WTC11 (cell line): ENCODE data around the gene FBXO2. TPM values are rescaled to one million over a fixed set of nuclear protein-coding genes. Genes with fewer than 3 reads are reported as not detected.

Source experiments
- ATAC-seq: fragments of 200-7000 bp; cut with Tn5 transposase; 2 replicates; pipeline ENCODE4 v1.10.0; 2021; ENCODE audit warnings: mild to moderate bottlenecking, moderate library complexity
- CTCF ChIA-PET: fragments of 300-600 bp; sonication (Branson Sonifier 250); formaldehyde crosslinking; loops from one replicate; lab custom pipeline; 2021; ENCODE audit warnings: antibody characterized with exemption; lab: Charles Lee
- POLR2A ChIA-PET: fragments of 350-600 bp; sonication (Branson Sonifier 250); formaldehyde crosslinking; loops from one replicate; lab custom pipeline; 2021; ENCODE audit warnings: antibody characterized with exemption; lab: Charles Lee
- DNase-seq: peaks from one replicate; pipeline ENCODE4 v3.0.0; 2021; ENCODE audit warnings: low spot score
- H3K27ac Mint-ChIP-seq: 2 replicates; pipeline ENCODE4 v1.8.0; 2021; ENCODE audit warnings: mixed read lengths
- H3K27me3 Mint-ChIP-seq: 2 replicates; pipeline ENCODE4 v1.8.0; 2021; ENCODE audit warnings: low read depth, mild to moderate bottlenecking, moderate library complexity, mixed read lengths
- H3K36me3 Mint-ChIP-seq: 2 replicates; pipeline ENCODE4 v1.8.0; 2021; ENCODE audit warnings: mixed read lengths
- H3K4me1 Mint-ChIP-seq: 2 replicates; pipeline ENCODE4 v1.8.0; 2022; ENCODE audit warnings: mixed read lengths
- H3K4me3 Mint-ChIP-seq: 2 replicates; pipeline ENCODE4 v1.8.0; 2021; ENCODE audit warnings: mild to moderate bottlenecking, moderate library complexity, mixed read lengths
- H3K9me3 Mint-ChIP-seq: 2 replicates; pipeline ENCODE4 v1.8.0; 2021; ENCODE audit warnings: mixed read lengths
- ATF3 ChIP-seq: sonication (generic); formaldehyde crosslinking; conservative IDR thresholded peaks from 2 replicates; pipeline ENCODE4 v1.8.1; 2022; ENCODE audit warnings: mild to moderate bottlenecking, missing genetic modification reagents
- CREM ChIP-seq: sonication (generic); formaldehyde crosslinking; IDR thresholded peaks from 2 replicates; pipeline ENCODE4 v1.8.1; 2022; ENCODE audit warnings: mild to moderate bottlenecking, missing genetic modification reagents, moderate library complexity
- CTCF ChIP-seq: fragments of 200-600 bp; IDR thresholded peaks from 2 replicates; pipeline ENCODE4 v1.8.0; 2022; ENCODE audit warnings: antibody characterized with exemption
- FOXP4 ChIP-seq: sonication (generic); formaldehyde crosslinking; IDR thresholded peaks from 2 replicates; pipeline ENCODE4 v1.8.0; 2022; ENCODE audit warnings: mild to moderate bottlenecking, missing genetic modification reagents
- HMGA2 ChIP-seq: fragments of 250-450 bp; sonication (Bioruptor Pico); IDR thresholded peaks from 2 replicates; pipeline ENCODE4 v1.4.0; 2021; ENCODE audit warnings: mild to moderate bottlenecking, moderate library complexity
- HMGXB4 ChIP-seq: sonication (generic); formaldehyde crosslinking; IDR thresholded peaks from 2 replicates; pipeline ENCODE4 v1.8.1; 2023; ENCODE audit warnings: mild to moderate bottlenecking, moderate library complexity, missing genetic modification reagents
- NFATC4 ChIP-seq: fragments of 250-450 bp; sonication (Bioruptor Pico); IDR thresholded peaks from 2 replicates; pipeline ENCODE4 v1.9.0; 2021; ENCODE audit warnings: mild to moderate bottlenecking
- TCF7 ChIP-seq: sonication (generic); formaldehyde crosslinking; IDR thresholded peaks from 2 replicates; pipeline ENCODE4 v1.8.0; 2022; ENCODE audit warnings: mild to moderate bottlenecking, low read depth, missing genetic modification reagents, moderate library complexity
- USF1 ChIP-seq: sonication (generic); formaldehyde crosslinking; IDR thresholded peaks from 2 replicates; pipeline ENCODE4 v1.8.0; 2022; ENCODE audit warnings: mild to moderate bottlenecking, missing genetic modification reagents
- ZBTB21 ChIP-seq: sonication (generic); formaldehyde crosslinking; IDR thresholded peaks from 2 replicates; pipeline ENCODE4 v1.8.1; 2023; ENCODE audit warnings: mild to moderate bottlenecking, missing genetic modification reagents, borderline replicate concordance
- ZNF121 ChIP-seq: sonication (generic); formaldehyde crosslinking; IDR thresholded peaks from 2 replicates; pipeline ENCODE4 v1.8.0; 2023; ENCODE audit warnings: missing genetic modification reagents
- ZNF232 ChIP-seq: sonication (generic); formaldehyde crosslinking; IDR thresholded peaks from 2 replicates; pipeline ENCODE4 v1.8.0; 2022; ENCODE audit warnings: mild to moderate bottlenecking, missing genetic modification reagents
- ZNF281 ChIP-seq: sonication (generic); formaldehyde crosslinking; IDR thresholded peaks from 2 replicates; pipeline ENCODE4 v1.8.0; 2023; ENCODE audit warnings: mild to moderate bottlenecking, missing genetic modification reagents
- ZNF416 ChIP-seq: fragments of 250-450 bp; sonication (Bioruptor Pico); IDR thresholded peaks from 2 replicates; pipeline ENCODE4 v1.9.0; 2021; ENCODE audit warnings: mild to moderate bottlenecking, inconsistent platforms
- total RNA-seq: library from RNA; stranded (reverse); gene quantifications from 3 replicates; pipeline ENCODE4 v1.2.3, GENCODE V29; 2021

The FBXO2 gene
- total RNA-seq, 1 experiment from 2014 or later, result 58.2 TPM

GRCh38 chr1:11645670-11646265 lies 8.5 kb downstream of the FBXO2 start:
- CTCF ChIA-PET, result interaction anchor here (0.5 to 4.9 kb wide), 67 partner anchors 8 to 608 kb away, joined by 3 to 40 read pairs (median 5); partner anchors contain the start of genes AGTRAP, DISP3, EXOSC10 and FBXO2
- TF ChIP-seq ZNF232 (CRISPR knock-in tag) (no peak), ZBTB21 (no peak), ATF3 (CRISPR knock-in tag) (no peak), CTCF (peak; percentile 84), ZNF416 (no peak), ZNF121 (CRISPR knock-in tag) (no peak), HMGA2 (no peak)
- Mint-ChIP-seq H3K4me3 (no peak overlapping the region), H3K9me3 (no peaks in the 10 kb centered on the region), H3K36me3 (no peaks in the 10 kb centered on the region), H3K27ac (no peak overlapping the region), H3K4me1 (peaks cover 13% of the 10 kb centered on the region), H3K27me3 (peaks cover 7% of the 10 kb centered on the region)
- peak; percentile 48 for ATAC-seq
- peak; percentile 89 for DNase-seq
- POLR2A ChIA-PET, result interaction anchor here (1.0 kb wide), 1 partner anchor 286 kb away, joined by 3 read pairs; no protein-coding TSS in a partner anchor

GRCh38 chr1:11645270-11645669 lies 9.0 kb downstream of the FBXO2 start:
- TF ChIP-seq ZNF232 (CRISPR knock-in tag) (no peak), USF1 (CRISPR knock-in tag) (no peak), ZNF281 (CRISPR knock-in tag) (no peak)
- TF ChIP-seq, all 79 proteins: peak for 0
- Mint-ChIP-seq H3K9me3 (no peaks in the 10 kb centered on the region), H3K27ac (no peak overlapping the region), H3K36me3 (no peaks in the 10 kb centered on the region), H3K27me3 (peaks cover 5% of the 10 kb centered on the region), H3K4me1 (peaks cover 11% of the 10 kb centered on the region), H3K4me3 (no peak overlapping the region)
- ATAC-seq (no peak), DNase-seq (no peak)
- ChIA-PET CTCF (interaction anchor here (0.6 to 4.9 kb wide), 53 partner anchors 9 to 608 kb away, joined by 3 to 40 read pairs (median 5); partner anchors contain the start of genes AGTRAP, DISP3, EXOSC10 and FBXO2), POLR2A (interaction anchor here (1.0 kb wide), 1 partner anchor 286 kb away, joined by 3 read pairs; no protein-coding TSS in a partner anchor)

GRCh38 chr1:11643782-11644181 lies 10.4 kb downstream of the FBXO2 start:
- CTCF ChIA-PET, result interaction anchor here (0.6 to 4.9 kb wide), 19 partner anchors 10 to 606 kb away, joined by 3 to 40 read pairs (median 4); partner anchors contain the start of genes FBXO2, FBXO44 and FBXO6
- no peak for ATAC-seq
- H3K9me3 Mint-ChIP-seq, result no peaks in the 10 kb centered on the region
- TF ChIP-seq TCF7 (CRISPR knock-in tag), result no peak
- TF ChIP-seq FOXP4 (CRISPR knock-in tag), result no peak
- TF ChIP-seq NFATC4 (CRISPR knock-in tag), result no peak
- no peak for TF ChIP-seq ZBTB21
- no peak for TF ChIP-seq HMGXB4 (CRISPR knock-in tag)
- no peak for TF ChIP-seq CREM (CRISPR knock-in tag)
- TF ChIP-seq, all 79 proteins: peak for 0
- POLR2A ChIA-PET, result no interaction called here
- no peaks in the 10 kb centered on the region for H3K27me3 Mint-ChIP-seq
- H3K27ac Mint-ChIP-seq, result no peak overlapping the region
- H3K36me3 Mint-ChIP-seq, result no peaks in the 10 kb centered on the region
- no peak overlapping the region for H3K4me3 Mint-ChIP-seq
- no peak for DNase-seq
- peaks cover 6% of the 10 kb centered on the region; the same call in 1 of the 2 replicates for H3K4me1 Mint-ChIP-seq
